Activated T-cell treated with anti-CD3 and anti-CD28 coated beads, Interleukin-2, amount 50 U/mL, for 4 hours (primary cell): Measurements from ENCODE around the gene TSN. TPM values are rescaled to one million over a fixed set of nuclear protein-coding genes. Genes with fewer than 3 reads are reported as not detected.
"Not testable (repeated sequence)": the region's sequence is repeated elsewhere in the genome, so short reads cannot be mapped to it uniquely, and the experiment has no call there.

ENCODE experiments used
- ATAC-seq, 2 donors: fragments of 200-7000 bp; cut with Tn5 transposase; one replicate each; pipeline ENCODE4 v1.10.0; 2021
- DNase-seq: peaks from one replicate; pipeline ENCODE4 v3.0.0-alpha.2; 2020
- H3K27me3 Mint-ChIP-seq: one replicate; pipeline ENCODE4 v1.8.0; 2021; ENCODE audit warnings: low read depth, mixed read lengths
- H3K36me3 Mint-ChIP-seq: one replicate; pipeline ENCODE4 v1.8.0; 2022; ENCODE audit warnings: mixed read lengths; ENCODE audit not compliant: insufficient read depth
- H3K4me1 Mint-ChIP-seq: one replicate; pipeline ENCODE4 v1.8.0; 2021; ENCODE audit warnings: low read depth, mixed read lengths
- H3K4me3 Mint-ChIP-seq: one replicate; pipeline ENCODE4 v1.8.0; 2021; ENCODE audit warnings: mild to moderate bottlenecking, moderate library complexity, mixed read lengths
- H3K9me3 Mint-ChIP-seq: one replicate; pipeline ENCODE4 v1.8.0; 2021; ENCODE audit warnings: mixed read lengths
- total RNA-seq, 3 donors: library from RNA; stranded (reverse); gene quantifications; one replicate each; pipeline ENCODE4 v1.2.1, GENCODE V29; 2021

TSN gene
- 100 to 1,000 TPM in 1 of 3 donors, 10 to 100 TPM in 2; 93.3 to 108 (median 95.2) TPM for total RNA-seq

- H3K4me3 Mint-ChIP-seq, result peak within 1 kb of the TSS; percentile 91
Observed at GRCh38 chr2:121755237-121756111, at the start of gene TSN. TSN (plus strand) TSS chr2:121755651; CDS start chr2:121755780, 129 bp downstream.

GRCh38 chr2:121705958-121706357 lies 49.5 kb upstream of the TSN start:
- no peak for ATAC-seq
- DNase-seq, result no peak
- H3K4me1 Mint-ChIP-seq, result peaks cover 10% of the 10 kb centered on the region
- no peaks in the 10 kb centered on the region for H3K9me3 Mint-ChIP-seq
- no peaks in the 10 kb centered on the region for H3K36me3 Mint-ChIP-seq
- no peaks in the 10 kb centered on the region for H3K27me3 Mint-ChIP-seq
- no peak overlapping the region for H3K4me3 Mint-ChIP-seq

More at GRCh38 chr2:121755237-121756111, at the start of gene TSN:
- ATAC-seq, result peak; percentile 99 to 100
- peaks cover 28% of the 10 kb centered on the region for H3K4me1 Mint-ChIP-seq
- H3K9me3 Mint-ChIP-seq, result no peaks in the 10 kb centered on the region
- H3K27me3 Mint-ChIP-seq, result no peaks in the 10 kb centered on the region
- peaks cover 1% of the 10 kb centered on the region for H3K36me3 Mint-ChIP-seq
- DNase-seq, result peak; percentile 95

GRCh38 chr2:121707344-121707919 lies 48.0 kb upstream of the TSN start:
- DNase-seq, result no peak
- ATAC-seq, result no peak
- no peaks in the 10 kb centered on the region for H3K9me3 Mint-ChIP-seq
- no peak overlapping the region for H3K4me3 Mint-ChIP-seq
- H3K27me3 Mint-ChIP-seq, result no peaks in the 10 kb centered on the region
- no peaks in the 10 kb centered on the region for H3K36me3 Mint-ChIP-seq
- no peaks in the 10 kb centered on the region for H3K4me1 Mint-ChIP-seq

- Mint-ChIP-seq H3K36me3 (no peaks in the 10 kb centered on the region), H3K9me3 (no peaks in the 10 kb centered on the region), H3K4me1 (no peaks in the 10 kb centered on the region), H3K4me3 (no peak overlapping the region), H3K27me3 (no peaks in the 10 kb centered on the region)
- DNase-seq (no peak), ATAC-seq (no peak)
Observed at GRCh38 chr2:121707920-121708361, 47.5 kb upstream of the TSN start.

- no peaks in the 10 kb centered on the region for H3K27me3 Mint-ChIP-seq
- no peaks in the 10 kb centered on the region for H3K36me3 Mint-ChIP-seq
- no peaks in the 10 kb centered on the region for H3K4me1 Mint-ChIP-seq
- DNase-seq (no peak), ATAC-seq (no peak)
- H3K9me3 Mint-ChIP-seq, result no peaks in the 10 kb centered on the region
- no peak overlapping the region for H3K4me3 Mint-ChIP-seq
Observed at GRCh38 chr2:121709776-121710469, 45.5 kb upstream of the TSN start.

GRCh38 chr2:121710470-121711170 lies 44.8 kb upstream of the TSN start:
- no peak overlapping the region for H3K4me3 Mint-ChIP-seq

GRCh38 chr2:121711481-121711880 lies 44.0 kb upstream of the TSN start:
- DNase-seq, H3K36me3 Mint-ChIP-seq, H3K27me3 Mint-ChIP-seq, H3K4me1 Mint-ChIP-seq, H3K9me3 Mint-ChIP-seq, ATAC-seq, H3K4me3 Mint-ChIP-seq: not testable (repeated sequence)

More at GRCh38 chr2:121710470-121711170, 44.8 kb upstream of the TSN start:
- Mint-ChIP-seq H3K9me3 (no peaks in the 10 kb centered on the region), H3K27me3 (no peaks in the 10 kb centered on the region), H3K36me3 (no peaks in the 10 kb centered on the region), H3K4me1 (no peaks in the 10 kb centered on the region)
- no peak for ATAC-seq
- no peak for DNase-seq

GRCh38 chr2:121716126-121716525 lies 39.3 kb upstream of the TSN start:
- no peak overlapping the region for H3K4me3 Mint-ChIP-seq
- H3K36me3 Mint-ChIP-seq, result no peaks in the 10 kb centered on the region
- H3K9me3 Mint-ChIP-seq, result no peaks in the 10 kb centered on the region
- ATAC-seq (no peak), DNase-seq (no peak)
- no peaks in the 10 kb centered on the region for H3K27me3 Mint-ChIP-seq
- H3K4me1 Mint-ChIP-seq, result peaks cover 5% of the 10 kb centered on the region

- H3K4me3 Mint-ChIP-seq, result no peak overlapping the region
- no peaks in the 10 kb centered on the region for H3K27me3 Mint-ChIP-seq
- no peaks in the 10 kb centered on the region for H3K9me3 Mint-ChIP-seq
- ATAC-seq (no peak), DNase-seq (no peak)
- H3K36me3 Mint-ChIP-seq, result no peaks in the 10 kb centered on the region
- peaks cover 11% of the 10 kb centered on the region for H3K4me1 Mint-ChIP-seq
Observed at GRCh38 chr2:121717529-121717928, 37.9 kb upstream of the TSN start.

GRCh38 chr2:121721926-121722325 lies 33.5 kb upstream of the TSN start:
- DNase-seq (no peak), ATAC-seq (peak; percentile 59 to 69)
- Mint-ChIP-seq H3K4me1 (peaks cover 18% of the 10 kb centered on the region), H3K27me3 (no peaks in the 10 kb centered on the region), H3K4me3 (peak overlapping the region; percentile 13), H3K9me3 (no peaks in the 10 kb centered on the region), H3K36me3 (peaks cover 6% of the 10 kb centered on the region)

- Mint-ChIP-seq H3K36me3 (peaks cover 10% of the 10 kb centered on the region), H3K4me1 (peaks cover 22% of the 10 kb centered on the region), H3K4me3 (peak overlapping the region; percentile 13), H3K27me3 (no peaks in the 10 kb centered on the region), H3K9me3 (no peaks in the 10 kb centered on the region)
- DNase-seq (no peak), ATAC-seq (peak; percentile 85 to 91)
Observed at GRCh38 chr2:121722479-121722878, 33.0 kb upstream of the TSN start.

- Mint-ChIP-seq H3K27me3 (no peaks in the 10 kb centered on the region), H3K36me3 (peaks cover 14% of the 10 kb centered on the region), H3K9me3 (no peaks in the 10 kb centered on the region), H3K4me3 (no peak overlapping the region), H3K4me1 (peaks cover 26% of the 10 kb centered on the region)
- ATAC-seq (no peak), DNase-seq (no peak)
Observed at GRCh38 chr2:121723316-121723715, 32.1 kb upstream of the TSN start.

GRCh38 chr2:121727332-121727731 lies 28.1 kb upstream of the TSN start:
- H3K27me3 Mint-ChIP-seq, result no peaks in the 10 kb centered on the region
- H3K36me3 Mint-ChIP-seq, result peaks cover 39% of the 10 kb centered on the region
- peaks cover 32% of the 10 kb centered on the region for H3K4me1 Mint-ChIP-seq
- ATAC-seq (no peak), DNase-seq (no peak)
- no peaks in the 10 kb centered on the region for H3K9me3 Mint-ChIP-seq
- H3K4me3 Mint-ChIP-seq, result no peak overlapping the region

GRCh38 chr2:121727950-121728349 lies 27.5 kb upstream of the TSN start:
- no peak for ATAC-seq
- peaks cover 27% of the 10 kb centered on the region for H3K4me1 Mint-ChIP-seq
- peaks cover 41% of the 10 kb centered on the region for H3K36me3 Mint-ChIP-seq
- no peak overlapping the region for H3K4me3 Mint-ChIP-seq
- DNase-seq, result no peak
- H3K9me3 Mint-ChIP-seq, result no peaks in the 10 kb centered on the region
- no peaks in the 10 kb centered on the region for H3K27me3 Mint-ChIP-seq
